GM12892 (cell line): ENCODE measurements around the gene OPCML.

ENCODE experiments used
- POLR2A ChIP-seq: IDR thresholded peaks from 2 replicates; pipeline ENCODE4 v1.6.1; 2011; ENCODE audit warnings: low read depth, low read length, control low read depth
- POLR2AphosphoS5 ChIP-seq: IDR thresholded peaks from 2 replicates; pipeline ENCODE4 v1.6.1; 2011; ENCODE audit warnings: low read depth, low read length, control low read depth
- TAF1 ChIP-seq: IDR thresholded peaks from 2 replicates; pipeline ENCODE4 v1.6.1; 2011; ENCODE audit warnings: low read depth, mild to moderate bottlenecking, control low read depth, low read length, borderline replicate concordance

DNA sequence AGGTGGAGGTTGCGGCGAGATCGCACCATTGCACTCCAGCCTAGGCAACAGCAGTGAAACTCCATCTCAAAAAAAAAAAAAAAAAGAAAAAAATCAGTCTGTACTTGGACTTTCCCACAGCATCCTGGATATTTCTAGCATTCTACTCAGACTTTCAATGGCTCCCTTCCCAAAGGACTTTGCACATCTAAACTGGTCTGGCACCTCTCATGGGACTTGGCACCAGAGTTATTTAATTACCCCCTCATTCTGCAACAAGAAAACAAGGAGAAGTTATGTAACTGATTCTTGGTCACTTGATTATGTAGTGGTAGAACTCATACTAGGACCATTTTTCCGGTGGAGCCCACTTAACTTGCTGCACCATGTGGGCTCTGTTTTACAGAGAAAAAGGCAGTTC lies 519.5 kb downstream of the OPCML start:
- TF ChIP-seq POLR2A (no peak), POLR2AphosphoS5 (no peak), TAF1 (no peak)
